ENCODE measurements around the gene SHKBP1.

Gene SHKBP1

GRCh38 chr19:40598918-40599307 lies 22.2 kb downstream of the SHKBP1 start:
- Histone ChIP-seq H3K36me3 (ENCODE audit: insufficient read depth, low read length) (no peaks in the 10 kb centered on the region), H3K9me3 (ENCODE audit: low read length) (no peaks in the 10 kb centered on the region), H3K27me3 (ENCODE audit: control insufficient read depth in 1 of 2, insufficient read depth in 2 of 2, low read length in 2 of 2) (peaks cover 12 to 67% of the 10 kb centered on the region in 2 donors), H3K4me1 (ENCODE audit: insufficient read depth, low read length) (peaks cover 38% of the 10 kb centered on the region), H3K4me3 (ENCODE audit: low read depth in 1 of 2, low read length in 2 of 2) (no peak overlapping the region), H3K9ac (ENCODE audit: low read length) (no peak overlapping the region), H3K27ac (ENCODE audit: low read depth, low read length) (no peak overlapping the region)

GRCh38 chr19:40599331-40599901 lies 22.7 kb downstream of the SHKBP1 start:
- Histone ChIP-seq H3K27me3 (ENCODE audit: control insufficient read depth in 1 of 2, insufficient read depth in 2 of 2, low read length in 2 of 2) (peaks cover 12 to 67% of the 10 kb centered on the region in 2 donors), H3K27ac (ENCODE audit: low read depth, low read length) (no peak overlapping the region), H3K4me3 (ENCODE audit: low read depth in 1 of 2, low read length in 2 of 2) (no peak overlapping the region), H3K36me3 (ENCODE audit: insufficient read depth, low read length) (no peaks in the 10 kb centered on the region), H3K9ac (ENCODE audit: low read length) (no peak overlapping the region), H3K9me3 (ENCODE audit: low read length) (no peaks in the 10 kb centered on the region), H3K4me1 (ENCODE audit: insufficient read depth, low read length) (peaks cover 43% of the 10 kb centered on the region)

GRCh38 chr19:40599902-40600569 lies 23.4 kb downstream of the SHKBP1 start:
- no peaks in the 10 kb centered on the region for H3K36me3 ChIP-seq (ENCODE audit: insufficient read depth, low read length)
- H3K9ac ChIP-seq (ENCODE audit: low read length) = no peak overlapping the region
- peaks cover 49% of the 10 kb centered on the region for H3K4me1 ChIP-seq (ENCODE audit: insufficient read depth, low read length)
- H3K27me3 ChIP-seq (ENCODE audit: control insufficient read depth in 1 of 2, insufficient read depth in 2 of 2, low read length in 2 of 2) = peaks cover 12 to 67% of the 10 kb centered on the region in 2 donors
- no peaks in the 10 kb centered on the region for H3K9me3 ChIP-seq (ENCODE audit: low read length)
- H3K27ac ChIP-seq (ENCODE audit: low read depth, low read length) = no peak overlapping the region
- peak overlapping the region in 1 of 2 donors; percentile 55 for H3K4me3 ChIP-seq (ENCODE audit: low read depth in 1 of 2, low read length in 2 of 2)

- Histone ChIP-seq H3K9ac (ENCODE audit: low read length) (no peak overlapping the region), H3K27me3 (ENCODE audit: control insufficient read depth in 1 of 2, insufficient read depth in 2 of 2, low read length in 2 of 2) (peaks cover 12 to 67% of the 10 kb centered on the region in 2 donors), H3K27ac (ENCODE audit: low read depth, low read length) (no peak overlapping the region), H3K4me3 (ENCODE audit: low read depth in 1 of 2, low read length in 2 of 2) (peak overlapping the region in 1 of 2 donors; percentile 55), H3K4me1 (ENCODE audit: insufficient read depth, low read length) (peaks cover 55% of the 10 kb centered on the region), H3K9me3 (ENCODE audit: low read length) (no peaks in the 10 kb centered on the region), H3K36me3 (ENCODE audit: insufficient read depth, low read length) (no peaks in the 10 kb centered on the region)
Measured at GRCh38 chr19:40600570-40601133, 24.0 kb downstream of the SHKBP1 start.

GRCh38 chr19:40601134-40601974 lies 24.7 kb downstream of the SHKBP1 start, which contains the start of gene LTBP4:
Gene LTBP4, plus strand, starts transcription at chr19:40601369. Its CDS starts 19 bp downstream, at chr19:40601388.
- Histone ChIP-seq H3K27ac (ENCODE audit: low read depth, low read length) (peak within 1 kb of the TSS; percentile 59), H3K9ac (ENCODE audit: low read length) (peak within 1 kb of the TSS; percentile 53), H3K4me1 (ENCODE audit: insufficient read depth, low read length) (peaks cover 61% of the 10 kb centered on the region), H3K4me3 (ENCODE audit: low read depth in 1 of 2, low read length in 2 of 2) (peak within 1 kb of the TSS; percentile 70 to 71), H3K36me3 (ENCODE audit: insufficient read depth, low read length) (no peaks in the 10 kb centered on the region), H3K9me3 (ENCODE audit: low read length) (no peaks in the 10 kb centered on the region), H3K27me3 (ENCODE audit: control insufficient read depth in 1 of 2, insufficient read depth in 2 of 2, low read length in 2 of 2) (peaks cover 10 to 66% of the 10 kb centered on the region in 2 donors)

- H3K36me3 ChIP-seq (ENCODE audit: insufficient read depth, low read length) = no peaks in the 10 kb centered on the region
- peak overlapping the region; percentile 4 for H3K9ac ChIP-seq (ENCODE audit: low read length)
- peak overlapping the region; percentile 59 for H3K27ac ChIP-seq (ENCODE audit: low read depth, low read length)
- peak overlapping the region in 1 of 2 donors; percentile 38 for H3K4me3 ChIP-seq (ENCODE audit: low read depth in 1 of 2, low read length in 2 of 2)
- H3K4me1 ChIP-seq (ENCODE audit: insufficient read depth, low read length) = peaks cover 61% of the 10 kb centered on the region
- no peaks in the 10 kb centered on the region for H3K9me3 ChIP-seq (ENCODE audit: low read length)
- peaks cover 0 to 57% of the 10 kb centered on the region in 2 donors for H3K27me3 ChIP-seq (ENCODE audit: control insufficient read depth in 1 of 2, insufficient read depth in 2 of 2, low read length in 2 of 2)
Measured at GRCh38 chr19:40603071-40603388, 26.4 kb downstream of the SHKBP1 start.

GRCh38 chr19:40603389-40604170 lies 26.9 kb downstream of the SHKBP1 start:
- H3K9me3 ChIP-seq (ENCODE audit: low read length) = no peaks in the 10 kb centered on the region
- H3K27me3 ChIP-seq (ENCODE audit: control insufficient read depth in 1 of 2, insufficient read depth in 2 of 2, low read length in 2 of 2) = peaks cover 0 to 53% of the 10 kb centered on the region in 2 donors
- H3K4me1 ChIP-seq (ENCODE audit: insufficient read depth, low read length) = peaks cover 57% of the 10 kb centered on the region
- H3K9ac ChIP-seq (ENCODE audit: low read length) = peak overlapping the region; percentile 4
- H3K4me3 ChIP-seq (ENCODE audit: low read depth in 1 of 2, low read length in 2 of 2) = peak overlapping the region; percentile 38 to 44
- H3K27ac ChIP-seq (ENCODE audit: low read depth, low read length) = peak overlapping the region; percentile 59
- H3K36me3 ChIP-seq (ENCODE audit: insufficient read depth, low read length) = no peaks in the 10 kb centered on the region

- no peak overlapping the region for H3K27ac ChIP-seq (ENCODE audit: low read depth, low read length)
- peaks cover 53% of the 10 kb centered on the region for H3K4me1 ChIP-seq (ENCODE audit: insufficient read depth, low read length)
- H3K9me3 ChIP-seq (ENCODE audit: low read length) = no peaks in the 10 kb centered on the region
- H3K9ac ChIP-seq (ENCODE audit: low read length) = no peak overlapping the region
- H3K36me3 ChIP-seq (ENCODE audit: insufficient read depth, low read length) = no peaks in the 10 kb centered on the region
- peaks cover 0 to 49% of the 10 kb centered on the region in 2 donors for H3K27me3 ChIP-seq (ENCODE audit: control insufficient read depth in 1 of 2, insufficient read depth in 2 of 2, low read length in 2 of 2)
- H3K4me3 ChIP-seq (ENCODE audit: low read depth in 1 of 2, low read length in 2 of 2) = peak overlapping the region; percentile 38 to 44
Measured at GRCh38 chr19:40604171-40604646, 27.5 kb downstream of the SHKBP1 start.

GRCh38 chr19:40604647-40605215 lies 28.1 kb downstream of the SHKBP1 start:
- Histone ChIP-seq H3K27me3 (ENCODE audit: control insufficient read depth in 1 of 2, insufficient read depth in 2 of 2, low read length in 2 of 2) (peaks cover 0 to 51% of the 10 kb centered on the region in 2 donors), H3K9ac (ENCODE audit: low read length) (no peak overlapping the region), H3K9me3 (ENCODE audit: low read length) (no peaks in the 10 kb centered on the region), H3K36me3 (ENCODE audit: insufficient read depth, low read length) (no peaks in the 10 kb centered on the region), H3K27ac (ENCODE audit: low read depth, low read length) (no peak overlapping the region), H3K4me3 (ENCODE audit: low read depth in 1 of 2, low read length in 2 of 2) (peak overlapping the region; percentile 39 to 43), H3K4me1 (ENCODE audit: insufficient read depth, low read length) (peaks cover 53% of the 10 kb centered on the region)

GRCh38 chr19:40605216-40605971 lies 28.7 kb downstream of the SHKBP1 start:
- Histone ChIP-seq H3K9me3 (ENCODE audit: low read length) (no peaks in the 10 kb centered on the region), H3K36me3 (ENCODE audit: insufficient read depth, low read length) (no peaks in the 10 kb centered on the region), H3K27me3 (ENCODE audit: control insufficient read depth in 1 of 2, insufficient read depth in 2 of 2, low read length in 2 of 2) (peaks cover 0 to 51% of the 10 kb centered on the region in 2 donors), H3K4me1 (ENCODE audit: insufficient read depth, low read length) (peaks cover 49% of the 10 kb centered on the region), H3K4me3 (ENCODE audit: low read depth in 1 of 2, low read length in 2 of 2) (peak overlapping the region; percentile 39 to 43), H3K9ac (ENCODE audit: low read length) (no peak overlapping the region), H3K27ac (ENCODE audit: low read depth, low read length) (peak overlapping the region; percentile 41)

Data from muscle layer of colon (tissue), 2 donors.